ENCODE data around the gene CHFR. TPM values are rescaled to one million over a fixed set of nuclear protein-coding genes. Genes with fewer than 3 reads are reported as not detected.

Gene CHFR
- total and polyA plus RNA-seq, 9 of the 15 experiments (the other 6 are each of a cell fraction or from before 2014, with no cell fraction given), result 0.61 to 33.9 (median 19.3) TPM

DNA sequence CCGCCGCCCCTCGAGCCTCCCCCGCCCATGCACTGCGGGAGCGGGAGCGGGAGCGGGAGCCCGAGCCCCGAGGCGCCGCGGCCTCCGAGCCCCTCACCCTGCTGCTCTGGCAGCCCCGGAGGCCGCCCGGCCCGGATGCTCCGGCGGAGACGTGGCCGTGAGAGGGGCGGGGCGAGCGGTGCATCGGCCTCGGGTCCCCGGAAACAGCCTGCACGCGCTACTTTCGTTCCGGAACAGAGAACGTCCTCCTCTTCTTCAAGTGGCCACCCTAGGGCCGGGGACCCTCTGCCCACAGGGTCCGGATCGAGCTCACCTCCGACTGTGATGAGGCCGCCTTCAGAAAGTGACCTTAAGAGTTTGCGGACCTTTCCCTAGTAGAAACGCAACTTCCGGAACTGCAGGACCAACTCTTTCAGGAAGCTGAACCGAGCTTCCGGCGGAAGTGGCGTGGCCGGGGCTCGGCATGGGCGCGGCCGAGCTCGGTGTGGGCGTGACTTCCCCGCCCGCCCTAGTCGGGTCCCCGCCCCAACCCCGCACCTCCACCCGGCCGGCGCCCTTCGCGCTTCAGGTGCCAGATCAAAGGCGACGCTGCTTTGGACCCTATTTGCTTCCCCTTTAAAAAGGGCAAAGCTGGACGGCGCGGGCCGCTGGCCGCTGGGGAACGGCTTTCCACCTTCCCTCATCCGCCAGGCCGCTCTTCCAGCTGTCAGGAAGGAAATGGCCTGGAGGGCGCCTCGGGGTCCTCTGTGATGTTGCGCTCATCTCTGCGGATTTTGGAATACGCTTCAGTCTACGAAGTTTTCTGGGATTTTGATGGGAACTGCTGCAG lies 58.5 kb downstream of the CHFR start, which contains the start of gene GOLGA3 (continued):
- TF ChIP-seq DPF2 (IDR thresholded peaks at IDR 0.05), result no peak
- TF ChIP-seq MBD2 (IDR thresholded peaks at IDR 0.05; ENCODE audit: borderline replicate concordance, low read depth), result peak; percentile 18; the same call in 1 of the 2 replicates
- peak; percentile 34; the same call in 1 of the 2 replicates for TF ChIP-seq ZNF384 (IDR thresholded peaks at IDR 0.05; ENCODE audit: low read depth, low read length)
- 0 out of 2 replicates have a peak, but pooled peaks have one; percentile 54 for TF ChIP-seq SMAD4 (CRISPR knock-in tag; conservative IDR thresholded peaks at IDR 0.05)
- TF ChIP-seq RBBP5 (IDR thresholded peaks at IDR 0.05; ENCODE audit: borderline replicate concordance, insufficient read depth, low read length, poor library complexity, severe bottlenecking), result peak; percentile 88
- 0 out of 2 replicates have a peak, but pooled peaks have one; percentile 10 for TF ChIP-seq ARID3B (CRISPR knock-in tag; IDR thresholded peaks at IDR 0.05; ENCODE audit: borderline replicate concordance)
- 0 out of 2 replicates have a peak, but pooled peaks have one; percentile 19 for TF ChIP-seq IRF2 (CRISPR knock-in tag; IDR thresholded peaks at IDR 0.05)
- no peak for TF ChIP-seq RFX7 (CRISPR knock-in tag; IDR thresholded peaks at IDR 0.05)
- peak; percentile 99 for TF ChIP-seq ZEB2 (IDR thresholded peaks at IDR 0.05)
- TF ChIP-seq ZNF23 (CRISPR knock-in tag; IDR thresholded peaks at IDR 0.05), result no peak
- peak; percentile 100 for TF ChIP-seq KLF13 (tag; IDR thresholded peaks at IDR 0.05; ENCODE audit: borderline replicate concordance, low read depth)
- 0 out of 2 replicates have a peak, but pooled peaks have one; percentile 61 for TF ChIP-seq STAT6 (CRISPR knock-in tag; IDR thresholded peaks at IDR 0.05)
- no peak for TF ChIP-seq MCM5 (IDR thresholded peaks at IDR 0.05; ENCODE audit: low read depth)
- TF ChIP-seq, protein P1, sequence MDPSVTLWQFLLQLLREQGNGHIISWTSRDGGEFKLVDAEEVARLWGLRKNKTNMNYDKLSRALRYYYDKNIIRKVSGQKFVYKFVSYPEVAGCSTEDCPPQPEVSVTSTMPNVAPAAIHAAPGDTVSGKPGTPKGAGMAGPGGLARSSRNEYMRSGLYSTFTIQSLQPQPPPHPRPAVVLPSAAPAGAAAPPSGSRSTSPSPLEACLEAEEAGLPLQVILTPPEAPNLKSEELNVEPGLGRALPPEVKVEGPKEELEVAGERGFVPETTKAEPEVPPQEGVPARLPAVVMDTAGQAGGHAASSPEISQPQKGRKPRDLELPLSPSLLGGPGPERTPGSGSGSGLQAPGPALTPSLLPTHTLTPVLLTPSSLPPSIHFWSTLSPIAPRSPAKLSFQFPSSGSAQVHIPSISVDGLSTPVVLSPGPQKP (CRISPR knock-in tag; IDR thresholded peaks at IDR 0.05), result no peak
- TF ChIP-seq, protein P2, sequence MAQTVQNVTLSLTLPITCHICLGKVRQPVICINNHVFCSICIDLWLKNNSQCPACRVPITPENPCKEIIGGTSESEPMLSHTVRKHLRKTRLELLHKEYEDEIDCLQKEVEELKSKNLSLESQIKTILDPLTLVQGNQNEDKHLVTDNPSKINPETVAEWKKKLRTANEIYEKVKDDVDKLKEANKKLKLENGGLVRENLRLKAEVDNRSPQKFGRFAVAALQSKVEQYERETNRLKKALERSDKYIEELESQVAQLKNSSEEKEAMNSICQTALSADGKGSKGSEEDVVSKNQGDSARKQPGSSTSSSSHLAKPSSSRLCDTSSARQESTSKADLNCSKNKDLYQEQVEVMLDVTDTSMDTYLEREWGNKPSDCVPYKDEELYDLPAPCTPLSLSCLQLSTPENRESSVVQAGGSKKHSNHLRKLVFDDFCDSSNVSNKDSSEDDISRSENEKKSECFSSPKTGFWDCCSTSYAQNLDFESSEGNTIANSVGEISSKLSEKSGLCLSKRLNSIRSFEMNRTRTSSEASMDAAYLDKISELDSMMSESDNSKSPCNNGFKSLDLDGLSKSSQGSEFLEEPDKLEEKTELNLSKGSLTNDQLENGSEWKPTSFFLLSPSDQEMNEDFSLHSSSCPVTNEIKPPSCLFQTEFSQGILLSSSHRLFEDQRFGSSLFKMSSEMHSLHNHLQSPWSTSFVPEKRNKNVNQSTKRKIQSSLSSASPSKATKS (CRISPR knock-in tag; IDR thresholded peaks at IDR 0.05), result peak; percentile 15; the same call in 1 of the 2 replicates
- peak; percentile 28; the same call in 1 of the 2 replicates for TF ChIP-seq ARID1B (IDR thresholded peaks at IDR 0.05)
- TF ChIP-seq MIER1 (IDR thresholded peaks at IDR 0.05; ENCODE audit: low read depth), result 0 out of 2 replicates have a peak, but pooled peaks have one; percentile 46

Data from K562 (cell line).